Mammary epithelial cell (primary cell): Measurements from ENCODE around the gene TBXAS1.

Experiments
- EZH2 ChIP-seq: IDR thresholded peaks from 2 replicates; pipeline ENCODE4 v1.6.1; 2012; ENCODE audit warnings: low read length, inconsistent platforms, borderline replicate concordance
- TF ChIP-seq, protein P1 (sequence below), 2 donors: IDR thresholded peaks in 1 of 2; conservative IDR thresholded peaks in 1 of 2; 2 replicates each; pipeline ENCODE4 v1.5.1; 2011 to 2012; ENCODE audit warnings: inconsistent platforms in 2 of 2, low read length in 2 of 2, mild to moderate bottlenecking in 2 of 2, control low read depth in 1 of 2, low read depth in 1 of 2; ENCODE audit not compliant: insufficient read depth in 1 of 2; ENCODE audit errors: extremely low read depth in 1 of 2

DNA sequence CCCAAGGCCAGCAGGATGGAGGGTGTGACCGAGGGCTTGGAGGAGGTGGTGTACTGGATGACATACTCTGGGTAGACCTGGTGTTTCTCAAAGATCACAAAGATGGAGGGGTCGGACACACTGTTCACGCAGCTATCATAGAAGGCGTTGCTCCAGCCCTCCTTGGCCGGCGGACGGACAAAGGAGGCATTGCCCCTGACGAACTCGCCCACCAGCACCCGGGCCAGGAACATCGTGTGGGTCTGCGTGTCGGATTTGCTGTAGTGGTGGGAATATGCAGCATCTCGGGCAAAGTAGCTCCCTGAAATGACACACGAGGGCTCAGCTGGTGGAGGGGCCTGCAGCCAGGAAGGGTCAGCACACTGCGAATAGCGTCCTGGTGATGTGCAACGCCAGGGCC is 195.5 kb downstream of the TBXAS1 start:
- TF ChIP-seq, protein P1, sequence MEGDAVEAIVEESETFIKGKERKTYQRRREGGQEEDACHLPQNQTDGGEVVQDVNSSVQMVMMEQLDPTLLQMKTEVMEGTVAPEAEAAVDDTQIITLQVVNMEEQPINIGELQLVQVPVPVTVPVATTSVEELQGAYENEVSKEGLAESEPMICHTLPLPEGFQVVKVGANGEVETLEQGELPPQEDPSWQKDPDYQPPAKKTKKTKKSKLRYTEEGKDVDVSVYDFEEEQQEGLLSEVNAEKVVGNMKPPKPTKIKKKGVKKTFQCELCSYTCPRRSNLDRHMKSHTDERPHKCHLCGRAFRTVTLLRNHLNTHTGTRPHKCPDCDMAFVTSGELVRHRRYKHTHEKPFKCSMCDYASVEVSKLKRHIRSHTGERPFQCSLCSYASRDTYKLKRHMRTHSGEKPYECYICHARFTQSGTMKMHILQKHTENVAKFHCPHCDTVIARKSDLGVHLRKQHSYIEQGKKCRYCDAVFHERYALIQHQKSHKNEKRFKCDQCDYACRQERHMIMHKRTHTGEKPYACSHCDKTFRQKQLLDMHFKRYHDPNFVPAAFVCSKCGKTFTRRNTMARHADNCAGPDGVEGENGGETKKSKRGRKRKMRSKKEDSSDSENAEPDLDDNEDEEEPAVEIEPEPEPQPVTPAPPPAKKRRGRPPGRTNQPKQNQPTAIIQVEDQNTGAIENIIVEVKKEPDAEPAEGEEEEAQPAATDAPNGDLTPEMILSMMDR (conservative IDR thresholded peaks at IDR 0.05 in 1 of 2, IDR thresholded peaks at IDR 0.05 in 1 of 2; ENCODE audit: extremely low read depth in 1 of 2, insufficient read depth in 1 of 2, low read depth in 1 of 2, low read length in 2 of 2): no peak
- TF ChIP-seq EZH2: no peak
